Activated CD4-positive, alpha-beta T cell treated with anti-CD3 and anti-CD28 coated beads for 1 hour (primary cell): ENCODE measurements around the gene EBF3.

Experiments used
- DNase-seq: peaks from one replicate; pipeline ENCODE4 v3.0.0-alpha.2; 2020

The EBF3 gene

DNA sequence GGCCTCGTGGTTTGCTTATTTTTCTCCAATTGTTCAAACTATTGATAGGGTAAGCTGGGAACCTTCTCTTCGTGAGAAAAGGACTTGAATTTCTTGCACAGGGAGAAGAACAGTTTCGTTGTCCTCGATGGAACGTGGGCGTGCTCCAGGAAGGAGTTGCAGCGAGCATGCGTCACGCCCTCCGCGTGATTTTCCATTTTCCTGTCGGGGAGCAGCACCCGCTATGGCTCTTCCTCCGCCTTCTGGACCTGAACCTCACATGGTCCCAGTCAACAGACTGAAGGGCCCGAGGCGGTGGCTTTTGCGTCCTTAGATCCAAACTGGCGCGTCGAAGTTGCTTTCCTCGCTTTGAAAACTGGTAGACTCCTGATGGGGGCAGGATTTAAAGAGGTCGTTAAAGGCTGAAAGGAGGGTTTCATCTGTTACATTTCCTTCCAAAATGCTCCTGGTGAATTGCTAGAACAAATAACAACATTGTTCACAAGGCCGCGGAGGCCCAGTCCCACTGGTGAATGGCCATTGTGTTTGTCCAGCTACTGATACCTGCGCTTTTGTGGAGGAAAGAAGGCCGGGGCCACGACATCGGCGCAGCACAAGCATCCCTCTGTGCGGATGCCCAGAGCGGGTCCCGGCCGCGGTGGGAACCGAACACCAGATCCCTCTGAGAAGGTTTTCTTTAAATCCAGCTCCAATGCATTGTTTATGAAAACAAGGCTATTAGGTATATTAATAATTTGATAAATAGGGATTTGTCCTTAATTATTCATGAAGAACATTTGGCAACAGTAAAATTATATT, 75.9 kb downstream of the EBF3 start:
- DNase-seq: no peak

DNA sequence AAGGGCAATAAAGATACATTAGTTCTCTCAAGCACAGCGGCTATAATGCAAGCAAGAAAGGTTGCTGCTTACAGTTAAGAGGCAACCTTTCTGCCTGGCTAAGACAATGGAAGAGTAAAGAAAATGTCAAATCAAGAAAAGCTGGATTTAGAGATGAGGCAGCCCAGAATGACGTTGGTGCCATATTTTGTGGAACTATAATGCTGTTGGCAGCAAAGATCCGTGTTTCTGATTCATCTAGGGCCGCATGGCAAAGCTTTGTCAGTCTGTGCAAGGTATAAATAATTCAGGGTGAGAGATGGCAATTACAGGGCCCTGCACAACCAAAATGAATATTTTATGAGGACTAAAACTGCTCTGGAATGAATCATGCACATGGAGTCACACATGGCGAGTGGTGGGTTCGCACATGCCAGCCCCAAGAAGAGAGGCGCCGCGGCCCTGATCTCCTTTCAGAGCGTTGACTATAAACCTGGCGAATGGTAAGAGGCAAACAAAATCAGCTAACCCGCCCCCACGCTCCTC, 76.6 kb downstream of the EBF3 start:
- no peak for DNase-seq

DNA sequence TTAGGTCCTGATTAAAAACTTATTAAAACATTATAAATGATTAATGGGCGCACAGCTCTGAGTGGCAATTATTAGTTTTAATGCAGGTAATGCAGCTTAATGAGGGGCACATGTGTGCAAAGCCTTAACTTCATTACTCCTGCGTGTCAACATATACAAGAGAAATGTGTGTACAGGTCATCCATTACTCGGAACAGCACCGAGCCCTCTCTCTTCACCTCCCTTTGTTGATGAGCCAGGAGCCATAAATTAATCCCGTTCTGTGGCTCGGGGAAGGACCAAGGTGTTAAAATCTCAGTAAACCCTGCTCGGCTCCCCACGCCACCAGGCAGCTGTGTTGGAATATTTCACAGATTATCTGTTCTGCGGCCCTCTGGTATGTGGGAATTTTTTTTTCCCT, 77.8 kb downstream of the EBF3 start:
- DNase-seq: no peak

DNA sequence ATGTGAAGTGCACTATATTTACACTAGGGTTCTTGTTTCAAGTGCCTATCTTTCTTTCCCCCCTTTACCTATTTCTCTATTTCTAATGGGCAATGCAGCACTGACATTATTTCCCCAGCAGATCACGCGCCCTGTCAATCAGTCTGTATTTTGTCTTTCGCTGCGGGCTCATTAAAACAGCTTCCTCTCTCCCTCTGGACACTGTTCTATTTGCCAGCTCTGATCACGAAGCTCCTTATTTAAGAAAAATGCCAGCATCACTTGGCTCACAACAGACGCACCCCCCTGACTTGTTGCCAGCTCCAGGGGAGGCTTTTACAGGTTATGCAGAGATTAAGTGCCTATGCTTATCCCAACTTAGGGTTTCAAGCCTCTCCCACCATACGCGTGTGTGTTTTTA, 78.5 kb downstream of the EBF3 start:
- DNase-seq: no peak

DNA sequence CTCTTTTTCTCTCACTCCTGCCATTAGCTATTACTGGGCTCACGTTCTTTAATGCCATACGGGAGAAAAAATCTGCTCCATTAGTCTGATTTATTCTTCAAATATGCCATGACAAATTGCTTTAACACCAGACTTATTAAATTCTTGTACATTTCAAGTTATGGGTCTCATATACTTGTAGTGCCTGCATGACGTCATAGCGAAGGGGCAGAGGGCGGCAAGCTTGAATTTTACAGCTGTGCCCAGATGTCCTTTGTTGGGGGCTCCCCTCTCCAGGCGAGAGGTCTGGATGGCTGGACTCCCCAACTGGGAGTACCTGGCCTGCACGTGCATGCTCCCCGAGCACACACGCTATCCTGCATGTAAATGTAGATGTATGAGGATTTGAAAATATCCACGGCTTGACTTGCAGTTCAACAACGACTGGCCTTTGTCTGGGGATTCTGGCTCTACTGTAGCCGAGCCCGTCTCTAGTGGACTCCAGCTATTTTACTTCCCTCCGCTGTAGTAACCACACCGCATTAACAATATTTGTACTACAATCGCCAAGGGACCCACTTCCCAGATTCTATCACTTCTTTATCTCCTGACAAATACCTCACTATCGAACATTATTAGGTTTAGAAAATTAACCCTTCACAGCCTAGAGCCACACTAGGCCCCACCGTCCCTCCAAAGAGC, 79.5 kb downstream of the EBF3 start:
- DNase-seq: no peak

DNA sequence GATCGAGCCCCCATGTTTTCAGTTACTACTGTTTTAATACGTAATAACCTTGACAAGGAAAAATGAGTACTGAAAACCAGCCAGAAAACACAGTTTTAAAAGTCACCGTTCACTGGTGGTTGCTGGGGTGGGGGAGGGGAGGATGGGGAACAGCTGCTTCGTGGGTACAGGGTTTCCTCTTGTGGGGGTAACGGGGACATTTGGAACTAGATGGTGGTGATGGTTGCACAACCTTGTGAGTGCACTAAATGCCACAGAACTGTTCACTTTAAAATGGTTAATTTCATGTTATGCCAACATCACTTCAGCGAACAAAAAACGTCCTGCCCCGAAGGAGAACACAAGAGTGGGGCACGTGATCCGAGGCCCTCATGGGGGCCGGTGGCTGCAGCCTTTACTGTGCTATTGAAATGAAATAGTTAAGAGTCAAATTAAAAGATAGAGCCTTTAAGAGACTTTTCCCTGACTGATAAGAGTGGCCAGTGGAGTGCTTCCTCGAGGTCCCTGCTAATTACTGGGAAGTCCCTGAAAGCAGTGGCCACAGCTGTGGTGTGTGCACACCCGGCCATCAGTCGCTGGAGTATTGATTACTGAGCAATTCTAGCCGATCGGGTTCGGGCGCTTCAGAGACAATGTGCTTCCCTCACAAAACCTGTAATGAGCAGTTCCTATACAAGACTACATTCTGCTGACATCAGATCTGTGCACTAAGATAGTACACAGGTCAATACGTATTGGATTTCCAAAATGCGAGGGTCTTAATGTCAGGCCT, 80.3 kb downstream of the EBF3 start:
- no peak for DNase-seq

DNA sequence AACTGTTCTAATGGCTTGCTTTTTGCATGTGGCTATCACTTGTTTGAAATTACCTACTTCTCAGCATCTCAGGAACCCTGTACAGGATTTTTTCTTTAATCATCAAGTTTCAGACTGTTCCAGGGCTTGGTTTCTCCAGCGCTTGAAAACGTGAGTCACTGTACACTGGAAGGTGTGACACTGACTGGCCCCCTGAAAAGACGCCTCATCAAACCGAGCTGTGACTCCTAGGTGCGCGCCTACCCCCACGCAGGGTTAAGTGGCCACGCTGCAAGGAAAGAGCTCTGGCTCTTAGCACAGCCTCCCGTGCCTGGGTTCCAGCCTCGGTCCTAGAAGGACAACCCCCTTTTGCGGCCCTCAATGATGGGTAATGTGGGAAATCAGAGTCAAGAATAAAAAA, 81.0 kb downstream of the EBF3 start:
- no peak for DNase-seq

DNA sequence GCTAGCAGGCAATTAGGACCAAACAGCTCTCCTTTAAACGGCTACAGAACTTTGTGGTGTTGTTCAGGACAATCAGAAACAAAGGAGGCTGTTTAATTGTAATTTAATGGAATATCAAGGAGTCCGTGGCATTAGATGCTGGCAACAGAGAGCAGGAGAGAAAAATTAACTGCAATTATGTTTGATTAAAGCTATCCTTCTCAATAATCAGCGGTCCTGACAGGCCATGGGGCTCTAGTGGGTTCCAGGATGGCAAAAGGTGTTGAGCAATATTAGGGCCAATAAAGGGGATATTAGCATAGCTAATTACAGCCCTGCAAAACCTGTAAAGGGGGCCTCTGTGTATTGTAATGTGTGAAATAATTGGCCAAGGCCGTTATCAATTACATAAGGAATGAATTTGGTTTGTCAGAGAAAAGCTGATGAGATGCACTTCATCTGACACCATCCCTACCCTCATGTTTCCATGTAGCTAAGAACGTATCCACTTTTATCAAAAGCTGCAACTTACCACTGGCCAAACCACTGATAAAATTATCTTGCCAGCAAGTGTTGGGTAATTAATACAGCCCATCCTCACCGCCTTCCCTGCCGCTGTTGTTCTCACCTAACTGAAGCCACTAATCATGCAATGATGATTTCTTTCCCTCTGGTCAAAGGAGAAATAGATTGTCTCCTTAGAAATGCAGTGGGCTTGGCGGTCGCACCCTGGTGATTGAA, 81.6 kb downstream of the EBF3 start:
- no peak for DNase-seq

DNA sequence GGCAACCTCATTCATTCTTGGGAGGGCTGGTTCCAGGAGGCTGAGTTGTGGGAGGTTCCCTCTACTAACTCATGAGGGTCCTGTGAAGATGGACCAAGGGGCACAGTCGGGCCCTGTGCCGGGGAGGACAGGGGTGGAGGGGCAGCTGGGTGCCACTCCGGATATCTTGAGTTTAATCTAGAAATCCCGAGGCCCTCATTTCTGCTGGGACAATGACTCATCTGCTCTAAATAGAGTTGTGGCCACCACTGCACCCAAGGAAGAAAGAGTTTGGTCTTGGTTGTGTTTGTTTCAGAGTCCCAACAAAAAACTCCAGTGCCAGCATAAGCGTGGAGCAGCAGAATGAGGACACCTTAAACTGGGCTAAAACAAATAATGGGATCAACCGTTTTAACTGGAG, 82.4 kb downstream of the EBF3 start:
- DNase-seq: no peak

DNA sequence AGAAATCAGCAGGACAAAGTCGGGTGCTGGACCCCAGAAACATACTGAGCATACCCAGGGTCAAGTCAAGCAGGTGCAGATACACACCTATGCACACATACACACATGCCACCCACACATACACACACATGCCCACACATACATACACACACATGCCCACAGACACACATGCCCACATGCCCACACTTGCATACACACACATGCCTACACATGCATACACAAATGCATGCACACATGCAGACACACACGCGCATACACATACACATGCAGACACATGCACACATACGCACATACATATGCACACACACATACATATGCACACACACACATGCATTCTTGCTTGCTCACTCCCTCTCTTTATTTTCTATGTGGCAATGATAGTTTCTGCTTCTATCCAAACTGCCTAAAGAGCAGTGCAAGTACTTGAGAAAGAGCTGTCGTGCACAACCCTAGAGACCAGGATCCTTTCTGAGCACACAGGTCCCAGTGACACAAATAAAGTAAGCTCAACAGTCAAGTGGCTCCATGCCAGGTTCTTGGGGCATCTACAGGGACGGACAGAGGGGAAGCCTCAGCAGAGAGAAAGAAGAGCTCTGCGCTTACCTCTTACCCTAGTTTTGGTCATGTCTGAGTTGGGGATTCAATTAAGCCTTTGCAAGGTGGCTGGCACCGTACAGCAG, 83.7 kb downstream of the EBF3 start:
- no peak for DNase-seq

DNA sequence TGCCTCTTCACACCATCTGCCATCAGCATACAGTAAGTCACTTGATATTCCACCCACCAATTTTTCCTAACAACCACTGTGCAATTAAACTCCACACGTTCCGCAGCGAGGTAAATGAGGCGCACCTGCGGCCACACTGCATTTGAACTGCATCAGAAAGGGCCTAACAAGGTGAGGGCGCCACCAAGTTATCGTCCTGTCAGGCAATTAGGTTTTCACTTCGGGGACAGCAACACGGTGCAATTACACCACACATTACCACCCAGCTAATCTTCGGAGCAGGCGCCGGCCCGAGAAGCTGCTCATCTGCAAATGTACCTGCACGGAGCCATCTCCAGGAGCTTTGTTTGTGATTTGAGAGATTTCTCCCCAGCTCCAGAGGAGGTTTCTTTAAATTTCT, 84.4 kb downstream of the EBF3 start:
- DNase-seq: no peak

DNA sequence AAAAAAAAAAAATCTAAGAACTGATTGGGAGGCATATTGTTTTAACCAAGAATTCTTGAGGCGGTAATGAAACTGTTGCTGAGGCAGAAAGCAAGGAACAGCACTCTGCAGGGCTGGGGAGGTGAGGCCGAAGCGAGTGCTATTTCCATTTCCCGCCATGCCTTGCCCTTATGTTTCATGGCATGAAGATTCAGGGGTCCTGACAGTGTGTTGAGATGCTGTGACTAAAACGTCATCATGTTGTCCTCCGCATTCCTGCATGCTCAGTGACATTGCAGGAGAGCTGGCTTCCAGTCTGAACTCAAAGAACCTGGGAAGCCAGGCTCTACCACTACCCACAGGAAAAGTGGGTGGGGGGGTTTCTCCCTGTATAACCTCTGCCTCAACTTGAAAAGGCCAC, 85.2 kb downstream of the EBF3 start:
- no peak for DNase-seq

DNA sequence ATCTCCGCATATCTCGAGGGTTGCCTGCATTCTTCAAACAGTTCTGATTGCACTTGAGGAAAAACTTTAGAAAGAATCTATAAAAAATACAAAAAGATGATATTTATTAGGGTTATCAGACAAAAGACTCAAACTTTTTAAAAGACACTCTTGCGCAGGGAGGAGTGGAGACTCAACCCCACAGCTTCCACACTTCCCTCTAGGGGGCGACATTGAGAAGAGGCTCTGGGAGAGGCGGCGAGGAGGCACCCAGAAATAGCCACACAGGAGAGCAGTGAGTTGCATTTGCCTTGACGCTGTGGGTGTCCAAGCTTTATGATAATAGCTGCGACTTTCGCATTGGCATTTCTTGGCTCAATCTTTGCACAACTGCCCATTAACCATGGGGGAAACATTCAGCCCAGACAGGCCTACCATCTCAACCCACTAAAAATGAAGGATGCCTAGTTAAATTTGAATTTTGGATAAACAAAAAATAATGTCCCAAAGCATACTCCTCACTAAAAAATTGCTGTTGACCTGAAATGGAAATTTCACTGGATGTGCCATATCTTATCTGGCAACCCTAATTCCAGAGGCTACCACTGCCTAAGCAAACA, 86.2 kb downstream of the EBF3 start:
- DNase-seq: no peak

DNA sequence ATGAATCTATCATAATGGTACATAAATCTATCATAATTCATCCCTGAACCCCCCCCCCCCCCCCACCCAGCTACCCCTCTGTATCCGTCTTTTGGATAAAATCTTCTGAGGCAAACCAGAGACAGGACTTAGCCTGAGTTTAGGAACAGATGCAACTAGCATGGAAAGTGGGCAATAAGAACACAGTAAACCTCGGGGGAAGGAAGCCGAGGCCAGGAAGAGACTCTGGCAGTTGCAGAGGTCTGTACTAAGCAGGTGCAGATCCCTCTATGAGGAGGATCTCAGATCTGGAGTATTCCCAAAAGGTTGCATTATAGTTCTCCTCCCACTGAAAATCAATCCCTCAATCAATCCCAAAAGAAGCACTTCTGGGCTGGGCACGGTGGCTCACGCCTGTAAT, 87.2 kb downstream of the EBF3 start:
- no peak for DNase-seq

DNA sequence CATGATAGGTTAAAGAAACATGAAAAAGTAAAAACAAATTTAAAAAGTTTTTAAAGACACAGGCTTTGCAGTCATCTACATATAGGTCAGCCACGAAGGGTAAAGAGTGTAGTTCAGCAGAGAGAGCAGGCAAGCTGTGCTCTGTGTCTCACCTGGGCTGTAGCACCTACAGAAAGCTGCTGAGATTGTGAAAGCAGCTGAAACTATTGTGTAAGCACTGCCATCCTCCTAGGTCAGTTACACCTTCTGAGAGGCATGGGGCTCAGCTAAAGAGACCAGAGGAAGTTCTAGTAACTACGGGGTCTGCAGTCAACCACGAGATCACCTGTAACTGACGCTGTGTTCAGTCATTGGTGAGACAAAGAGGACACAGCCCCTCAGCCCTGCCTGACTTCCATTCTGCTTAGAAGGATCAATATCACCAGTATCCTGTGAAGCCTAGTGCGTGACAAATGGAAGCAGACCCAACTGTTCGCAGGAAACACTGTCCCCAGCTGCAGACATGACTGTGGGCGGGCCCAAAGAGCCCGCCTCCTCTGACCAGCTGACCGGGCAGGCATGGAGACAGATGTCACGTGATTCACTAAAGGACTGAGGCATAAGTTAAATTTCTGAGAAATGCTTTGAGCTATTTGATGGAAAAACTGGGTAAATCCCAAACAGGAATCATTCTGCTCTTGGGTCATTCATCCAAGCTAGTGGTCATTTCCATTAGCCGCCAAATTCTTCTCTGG, 87.9 kb downstream of the EBF3 start:
- no peak for DNase-seq

DNA sequence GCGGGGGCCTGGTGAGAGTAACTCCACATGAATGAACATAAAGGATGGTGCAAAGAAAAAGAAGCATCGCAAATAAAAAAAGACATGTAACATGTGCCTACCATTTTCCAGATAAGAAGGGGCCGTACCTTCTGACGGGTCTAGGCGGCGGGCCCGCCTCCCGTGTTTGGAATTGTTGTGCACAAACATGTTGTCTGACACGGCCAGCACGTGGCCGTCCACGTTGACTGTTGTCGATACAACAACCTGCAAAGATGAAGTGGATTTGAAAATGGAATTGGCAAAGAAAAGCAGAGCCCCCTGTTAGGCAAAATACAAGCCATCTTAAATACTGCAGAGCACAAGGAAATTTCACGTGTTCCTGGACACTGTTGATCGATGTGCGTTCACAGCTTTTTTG, 90.7 kb downstream of the EBF3 start:
- DNase-seq: no peak

DNA sequence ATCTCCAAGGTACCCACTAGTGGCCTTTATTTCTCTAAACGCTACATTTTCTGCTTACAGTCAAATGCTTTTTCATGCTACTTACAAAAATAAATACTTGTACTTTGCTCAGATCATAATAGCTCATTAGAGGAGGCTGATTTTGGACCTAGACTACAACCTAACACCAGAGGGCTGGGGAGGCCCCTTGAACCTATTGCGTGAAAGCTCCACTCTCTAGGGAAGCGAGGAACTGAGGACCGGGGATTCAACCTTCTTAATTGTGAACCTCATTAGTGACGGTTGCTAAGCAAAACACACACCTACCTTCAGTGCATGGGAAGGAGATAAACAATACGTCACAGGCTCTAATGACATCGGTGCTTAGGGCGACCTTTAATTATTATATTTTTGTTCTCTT, 92.1 kb downstream of the EBF3 start:
- no peak for DNase-seq

DNA sequence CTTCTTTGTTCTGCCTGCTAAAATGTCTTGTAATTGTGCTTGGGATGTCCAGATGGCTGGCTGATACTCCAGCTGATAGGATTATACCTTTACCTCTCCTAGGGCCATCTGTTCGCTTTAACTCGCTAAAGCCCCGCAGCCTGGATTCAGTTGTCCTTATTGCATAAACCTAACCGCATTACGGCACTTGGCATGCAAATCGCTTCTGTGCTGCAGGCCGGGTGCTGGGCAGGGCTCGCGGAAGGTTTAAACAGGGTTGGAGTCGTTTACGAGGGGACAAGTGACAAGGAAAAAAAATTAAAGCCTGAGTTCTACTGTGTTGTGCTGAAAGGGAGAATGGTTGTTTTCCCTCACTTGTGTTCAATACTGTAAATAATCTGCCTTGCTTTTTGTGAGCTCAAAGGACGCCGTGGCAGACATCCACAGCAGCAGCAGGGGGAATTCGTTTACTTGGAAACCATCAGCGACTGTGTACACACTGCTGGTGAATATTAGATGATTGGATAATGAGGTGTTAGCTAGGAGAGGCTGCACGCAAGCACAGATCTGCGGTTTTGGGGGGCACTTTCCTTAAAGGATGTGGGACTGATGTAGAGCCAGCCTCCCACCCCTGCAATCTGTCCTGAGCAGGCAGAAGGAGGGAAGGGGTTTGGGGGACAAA, 93.0 kb downstream of the EBF3 start:
- DNase-seq: no peak

DNA sequence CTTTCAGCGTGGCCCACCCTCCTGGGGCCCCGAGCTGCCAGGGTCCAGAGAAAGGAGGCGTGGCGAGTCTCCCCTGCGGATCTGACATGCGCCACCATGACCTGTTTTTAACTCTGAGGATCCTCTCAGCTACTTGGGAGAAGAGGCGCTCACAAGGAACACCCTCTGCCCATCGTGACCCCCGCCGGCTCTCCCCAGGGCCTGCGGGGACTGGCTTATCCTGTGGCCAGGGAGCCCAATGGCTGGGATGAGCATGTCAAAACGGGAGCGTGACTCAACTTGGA, 93.7 kb downstream of the EBF3 start:
- no peak for DNase-seq

DNA sequence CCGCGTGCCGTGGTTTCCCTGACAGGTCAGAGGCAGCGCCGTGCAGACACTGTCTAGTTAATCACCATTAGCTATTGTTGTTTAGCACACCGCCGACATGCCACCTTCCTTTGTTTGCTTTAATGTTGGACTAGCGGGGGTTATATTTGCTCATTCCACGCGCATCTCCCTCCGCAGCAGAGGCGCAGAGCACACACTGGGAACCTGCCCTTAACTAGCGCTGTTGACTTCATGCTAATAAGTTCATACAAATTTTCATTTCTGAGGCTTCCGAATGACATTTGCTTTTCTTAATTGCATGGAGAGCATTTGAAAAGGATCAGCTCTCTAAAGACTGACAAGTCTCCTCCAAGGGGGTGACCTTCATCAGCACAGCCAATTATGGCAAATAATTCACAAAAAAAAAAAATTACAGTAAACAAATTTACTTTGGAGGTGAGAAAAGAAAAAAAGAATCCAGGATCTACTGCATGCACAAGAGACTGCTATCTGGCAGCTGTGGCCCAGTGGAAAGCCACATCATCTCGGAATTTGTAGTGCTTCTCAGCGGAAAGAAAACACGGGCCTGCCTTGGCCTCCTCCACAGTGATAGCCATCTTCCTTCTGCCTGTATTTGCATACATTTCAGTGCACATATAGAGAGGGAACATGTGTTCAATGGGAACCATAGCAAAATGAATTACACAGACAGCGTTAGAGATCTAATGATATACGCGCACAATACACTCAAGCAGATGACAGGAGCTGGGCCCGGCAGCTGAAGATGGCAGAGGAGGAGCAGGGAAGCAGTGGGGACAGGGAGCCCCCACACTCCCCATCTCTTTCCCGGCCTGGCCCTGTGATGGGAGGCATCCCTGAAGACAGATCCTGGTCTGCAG, 94.2 kb downstream of the EBF3 start:
- DNase-seq: no peak
